Transverse colon (tissue), 4 donors: ENCODE measurements around the gene CPVL. TPM values are rescaled to one million over a fixed set of nuclear protein-coding genes. Genes with fewer than 3 reads are reported as not detected.

Source experiments
- DNase-seq: peaks from one replicate; pipeline ENCODE4 v3.0.0-alpha.2; 2019
- H3K27ac ChIP-seq, 4 donors: fragments of 200-600 bp; sonication (generic); 2 replicates each; pipeline ENCODE4 v1.5.1; 2016 to 2018; ENCODE audit warnings: inconsistent platforms in 4 of 4
- H3K27me3 ChIP-seq: fragments of 200-600 bp; sonication (generic); 2 replicates; pipeline ENCODE4 v1.5.1; 2017; ENCODE audit warnings: inconsistent platforms
- H3K36me3 ChIP-seq, 4 donors: fragments of 200-600 bp; sonication (generic); 2 replicates each; pipeline ENCODE4 v1.5.1; 2017 to 2019; ENCODE audit warnings: inconsistent platforms in 4 of 4
- H3K4me1 ChIP-seq, 4 donors: fragments of 200-600 bp; sonication (generic); 2 replicates each; pipeline ENCODE4 v1.5.1; 2017 to 2020; ENCODE audit warnings: inconsistent platforms in 4 of 4
- H3K4me3 ChIP-seq, 4 donors: fragments of 200-600 bp; sonication (generic); 1 replicate in 1 of 4; 2 replicates in 3 of 4; pipeline versions ENCODE4 v1.5.1 to v1.6.1; 2017 to 2019; ENCODE audit warnings: inconsistent platforms in 4 of 4
- H3K9me3 ChIP-seq, 2 donors: fragments of 200-600 bp; sonication (generic); 2 replicates each; pipeline ENCODE4 v1.5.1; 2017 to 2019; ENCODE audit warnings: inconsistent platforms in 2 of 2
- EP300 ChIP-seq: sonication (generic); formaldehyde crosslinking; IDR thresholded peaks from one replicate; pipeline ENCODE4 v1.6.1; 2017; ENCODE audit warnings: antibody characterized with exemption, low read depth
- POLR2A ChIP-seq: fragments of 450-650 bp; IDR thresholded peaks from one replicate; pipeline ENCODE4 v1.6.1; 2016; ENCODE audit warnings: antibody characterized with exemption, mild to moderate bottlenecking, moderate library complexity
- POLR2AphosphoS5 ChIP-seq, 3 donors: sonication (generic); formaldehyde crosslinking; IDR thresholded peaks; one replicate each; pipeline ENCODE4 v1.6.1; 2016; ENCODE audit warnings: antibody characterized with exemption in 3 of 3
- WGBS, 2 donors: methylation state at CpG; one replicate each; pipeline ENCODE4 v1.1.5; 2018; ENCODE audit warnings: low coverage in 1 of 2; 5-methylcytosine and 5-hydroxymethylcytosine counted together
- in situ Hi-C, 4 donors: fragments of 200-750 bp; cut with MboI; loops; one replicate each; pipeline versions ENCODE4 v1.15.0 to v1.15.1; 2017; ENCODE audit warnings: low sequenced_read_pairs in 3 of 4, low pct_ligation_motif_present in 1 of 4, low pct_unique_long_range_greater_than_20kb in 1 of 4
- intact Hi-C: fragments of 100-400 bp; cut with DNase I; formaldehyde crosslinking; loops from one replicate; pipeline ENCODE4 v1.15.1; 2023; ENCODE audit warnings: low total_unique reads
- total RNA-seq, 4 donors: library from RNA; depleted of rRNA; stranded (reverse); fragments of >200 nt; gene quantifications; one replicate each; pipeline ENCODE4 v1.1.0, GENCODE V29; 2016
- TF ChIP-seq, protein P1 (sequence below), 5 experiments: fragments of 200-600 bp in 3 of 5; fragments of 450-650 bp in 2 of 5; sonication (generic) in 3 of 5; IDR thresholded peaks; 1 replicate in 2 of 5; 2 replicates in 3 of 5; pipeline ENCODE4 v1.5.1; 2016 to 2017; ENCODE audit warnings: antibody characterized with exemption in 5 of 5, inconsistent platforms in 3 of 5, mild to moderate bottlenecking in 2 of 5, moderate library complexity in 1 of 5

CPVL gene
- total RNA-seq, 4 donors from 2014 or later = 0.75 to 9.7 (median 4.8) TPM

GRCh38 chr7:29112721-29113120 is 33.6 kb downstream of the CPVL start:
- TF ChIP-seq POLR2A (no peak), EP300 (no peak), POLR2AphosphoS5 (IDR thresholded peaks at IDR 0.05) (no peak)
- TF ChIP-seq, protein P1, sequence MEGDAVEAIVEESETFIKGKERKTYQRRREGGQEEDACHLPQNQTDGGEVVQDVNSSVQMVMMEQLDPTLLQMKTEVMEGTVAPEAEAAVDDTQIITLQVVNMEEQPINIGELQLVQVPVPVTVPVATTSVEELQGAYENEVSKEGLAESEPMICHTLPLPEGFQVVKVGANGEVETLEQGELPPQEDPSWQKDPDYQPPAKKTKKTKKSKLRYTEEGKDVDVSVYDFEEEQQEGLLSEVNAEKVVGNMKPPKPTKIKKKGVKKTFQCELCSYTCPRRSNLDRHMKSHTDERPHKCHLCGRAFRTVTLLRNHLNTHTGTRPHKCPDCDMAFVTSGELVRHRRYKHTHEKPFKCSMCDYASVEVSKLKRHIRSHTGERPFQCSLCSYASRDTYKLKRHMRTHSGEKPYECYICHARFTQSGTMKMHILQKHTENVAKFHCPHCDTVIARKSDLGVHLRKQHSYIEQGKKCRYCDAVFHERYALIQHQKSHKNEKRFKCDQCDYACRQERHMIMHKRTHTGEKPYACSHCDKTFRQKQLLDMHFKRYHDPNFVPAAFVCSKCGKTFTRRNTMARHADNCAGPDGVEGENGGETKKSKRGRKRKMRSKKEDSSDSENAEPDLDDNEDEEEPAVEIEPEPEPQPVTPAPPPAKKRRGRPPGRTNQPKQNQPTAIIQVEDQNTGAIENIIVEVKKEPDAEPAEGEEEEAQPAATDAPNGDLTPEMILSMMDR (IDR thresholded peaks at IDR 0.05) = no peak

DNA sequence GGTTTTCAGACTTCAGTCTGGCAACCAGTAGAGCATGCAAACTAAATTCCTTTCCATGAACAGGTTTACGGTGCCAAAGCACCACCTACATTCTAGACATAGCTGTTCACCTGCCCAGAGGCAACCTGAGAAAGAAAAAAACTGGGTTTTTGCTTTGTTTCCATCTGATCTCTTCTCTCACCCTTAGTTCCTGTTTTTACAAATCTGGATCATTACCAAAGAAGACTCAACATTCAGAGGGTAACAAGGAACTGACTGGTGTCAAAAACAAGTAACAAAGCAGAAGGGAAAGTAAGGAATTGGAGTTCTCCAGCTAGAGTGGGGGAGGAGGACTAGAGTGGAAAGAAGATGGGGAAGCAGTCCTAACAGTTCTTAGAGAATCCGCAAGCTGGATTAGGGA is 36.4 kb downstream of the CPVL start:
- no peak overlapping the region for H3K27ac ChIP-seq

More at GRCh38 chr7:29112721-29113120, 33.6 kb downstream of the CPVL start:
- no peak overlapping the region for H3K4me3 ChIP-seq
- no peak overlapping the region for H3K27ac ChIP-seq
- in situ Hi-C loops = no loop called here
- no peak for DNase-seq
- H3K9me3 ChIP-seq = no peaks in the 10 kb centered on the region
- H3K36me3 ChIP-seq = no peaks in the 10 kb centered on the region
- intact Hi-C loops = no loop called here
- WGBS, 2 donors = 89 to 97% methylated on average over 4 of the region's 4 CpGs
- H3K27me3 ChIP-seq = no peaks in the 10 kb centered on the region
- H3K4me1 ChIP-seq = no peaks in the 10 kb centered on the region

DNA sequence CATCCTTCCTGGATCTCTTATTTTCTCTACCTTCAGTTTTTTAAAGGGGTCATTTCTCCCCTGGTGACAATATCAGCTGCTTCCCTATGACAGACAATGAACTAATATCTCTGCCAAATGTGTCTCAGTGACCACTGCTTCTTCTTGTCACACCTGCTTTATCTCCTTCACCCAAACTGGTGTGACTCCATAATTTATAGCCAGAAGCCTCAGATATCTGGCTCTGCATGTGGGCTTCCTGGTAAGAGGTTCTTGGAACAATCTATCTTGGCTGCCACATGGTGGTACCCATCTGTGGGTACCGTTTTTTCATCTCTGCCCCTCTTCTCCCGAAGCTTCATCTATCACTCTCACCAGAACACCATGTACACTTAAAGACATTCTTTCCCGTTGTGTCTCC is 37.0 kb downstream of the CPVL start:
- WGBS, 2 donors = 73% methylated on average over 3 of the region's 3 CpGs; no CpG with 5 or more reads in 1 of the 2 donors
- no peak overlapping the region for H3K27ac ChIP-seq

More for the DNA sequence above, 36.4 kb downstream of the CPVL start:
- no peaks in the 10 kb centered on the region for H3K36me3 ChIP-seq
- in situ Hi-C loops = loop anchor here (5.0 to 10.0 kb wide), 4 partner anchors 185 to 297 kb away; no protein-coding TSS in a partner anchor
- intact Hi-C loops = loop anchor here (5.0 kb wide), 1 partner anchor 188 kb away; no protein-coding TSS in a partner anchor
- 78% methylated on average over 2 of the region's 2 CpGs; no CpG with 5 or more reads in 1 of the 2 donors for WGBS, 2 donors
- DNase-seq = no peak
- no peaks in the 10 kb centered on the region for H3K9me3 ChIP-seq
- H3K27me3 ChIP-seq = no peaks in the 10 kb centered on the region
- H3K4me1 ChIP-seq = no peaks in the 10 kb centered on the region
- no peak overlapping the region for H3K4me3 ChIP-seq
- TF ChIP-seq EP300 (no peak), POLR2AphosphoS5 (IDR thresholded peaks at IDR 0.05) (no peak), POLR2A (no peak)
- TF ChIP-seq, protein P1 (IDR thresholded peaks at IDR 0.05) = no peak

GRCh38 chr7:29107056-29107455 is 39.3 kb downstream of the CPVL start:
- no peaks in the 10 kb centered on the region for H3K27me3 ChIP-seq
- DNase-seq = no peak
- H3K36me3 ChIP-seq = no peaks in the 10 kb centered on the region
- intact Hi-C loops (loop anchor here (5.0 kb wide), 1 partner anchor 185 kb away; no protein-coding TSS in a partner anchor), in situ Hi-C loops (loop anchor here (5.0 to 10.0 kb wide), 4 partner anchors 182 to 300 kb away; no protein-coding TSS in a partner anchor)
- WGBS, 2 donors = 78% methylated on average over 2 of the region's 2 CpGs; no CpG with 5 or more reads in 1 of the 2 donors
- H3K27ac ChIP-seq = no peak overlapping the region
- H3K4me1 ChIP-seq = peaks cover 0 to 7% (median 4%) of the 10 kb centered on the region in 4 donors
- no peak overlapping the region for H3K4me3 ChIP-seq
- TF ChIP-seq EP300 (no peak), POLR2AphosphoS5 (IDR thresholded peaks at IDR 0.05) (no peak), POLR2A (no peak)
- TF ChIP-seq, protein P1 (IDR thresholded peaks at IDR 0.05) = no peak
- no peaks in the 10 kb centered on the region for H3K9me3 ChIP-seq

More for the DNA sequence above, 37.0 kb downstream of the CPVL start:
- no peak for DNase-seq
- no peaks in the 10 kb centered on the region for H3K36me3 ChIP-seq
- no peaks in the 10 kb centered on the region for H3K27me3 ChIP-seq
- TF ChIP-seq, protein P1 (IDR thresholded peaks at IDR 0.05) = no peak
- TF ChIP-seq POLR2A (no peak), POLR2AphosphoS5 (IDR thresholded peaks at IDR 0.05) (no peak), EP300 (no peak)
- H3K4me3 ChIP-seq = no peak overlapping the region
- no peaks in the 10 kb centered on the region for H3K9me3 ChIP-seq
- in situ Hi-C loops (loop anchor here (5.0 to 10.0 kb wide), 4 partner anchors 185 to 298 kb away; no protein-coding TSS in a partner anchor), intact Hi-C loops (loop anchor here (5.0 kb wide), 1 partner anchor 187 kb away; no protein-coding TSS in a partner anchor)
- H3K4me1 ChIP-seq = no peaks in the 10 kb centered on the region
